ENCODE results near the gene SIRPG.

DNA sequence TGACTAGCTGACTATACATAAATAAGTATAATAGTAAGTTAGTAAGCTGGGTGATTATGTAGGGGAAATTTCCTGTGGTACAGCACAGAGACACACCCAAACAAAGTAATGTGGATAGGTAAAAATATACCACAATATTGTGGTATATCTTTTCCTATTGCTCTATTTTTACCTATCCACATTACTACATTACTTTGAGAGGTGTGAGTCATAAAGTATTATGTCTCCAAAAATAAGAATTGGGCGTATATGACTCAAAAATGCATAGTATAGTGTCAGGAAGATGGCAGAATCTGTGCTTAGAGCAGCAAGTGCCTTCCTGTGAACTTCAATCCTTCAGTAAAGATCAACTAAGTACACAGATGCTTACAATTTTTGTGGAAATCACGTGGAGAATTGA lies 2.7 kb upstream of the SIRPG start:
- TF ChIP-seq RAD21 (IDR thresholded peaks at IDR 0.05) (no peak), EGR1 (IDR thresholded peaks at IDR 0.05; ENCODE audit: low read depth in 2 of 2) (no peak), YY1 (IDR thresholded peaks at IDR 0.05) (no peak), SP1 (IDR thresholded peaks at IDR 0.05) (no peak)
- TF ChIP-seq, protein P1, sequence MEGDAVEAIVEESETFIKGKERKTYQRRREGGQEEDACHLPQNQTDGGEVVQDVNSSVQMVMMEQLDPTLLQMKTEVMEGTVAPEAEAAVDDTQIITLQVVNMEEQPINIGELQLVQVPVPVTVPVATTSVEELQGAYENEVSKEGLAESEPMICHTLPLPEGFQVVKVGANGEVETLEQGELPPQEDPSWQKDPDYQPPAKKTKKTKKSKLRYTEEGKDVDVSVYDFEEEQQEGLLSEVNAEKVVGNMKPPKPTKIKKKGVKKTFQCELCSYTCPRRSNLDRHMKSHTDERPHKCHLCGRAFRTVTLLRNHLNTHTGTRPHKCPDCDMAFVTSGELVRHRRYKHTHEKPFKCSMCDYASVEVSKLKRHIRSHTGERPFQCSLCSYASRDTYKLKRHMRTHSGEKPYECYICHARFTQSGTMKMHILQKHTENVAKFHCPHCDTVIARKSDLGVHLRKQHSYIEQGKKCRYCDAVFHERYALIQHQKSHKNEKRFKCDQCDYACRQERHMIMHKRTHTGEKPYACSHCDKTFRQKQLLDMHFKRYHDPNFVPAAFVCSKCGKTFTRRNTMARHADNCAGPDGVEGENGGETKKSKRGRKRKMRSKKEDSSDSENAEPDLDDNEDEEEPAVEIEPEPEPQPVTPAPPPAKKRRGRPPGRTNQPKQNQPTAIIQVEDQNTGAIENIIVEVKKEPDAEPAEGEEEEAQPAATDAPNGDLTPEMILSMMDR (IDR thresholded peaks at IDR 0.05; ENCODE audit: low read depth, low read length, missing input control), result no peak
- TF ChIP-seq, protein P2, sequence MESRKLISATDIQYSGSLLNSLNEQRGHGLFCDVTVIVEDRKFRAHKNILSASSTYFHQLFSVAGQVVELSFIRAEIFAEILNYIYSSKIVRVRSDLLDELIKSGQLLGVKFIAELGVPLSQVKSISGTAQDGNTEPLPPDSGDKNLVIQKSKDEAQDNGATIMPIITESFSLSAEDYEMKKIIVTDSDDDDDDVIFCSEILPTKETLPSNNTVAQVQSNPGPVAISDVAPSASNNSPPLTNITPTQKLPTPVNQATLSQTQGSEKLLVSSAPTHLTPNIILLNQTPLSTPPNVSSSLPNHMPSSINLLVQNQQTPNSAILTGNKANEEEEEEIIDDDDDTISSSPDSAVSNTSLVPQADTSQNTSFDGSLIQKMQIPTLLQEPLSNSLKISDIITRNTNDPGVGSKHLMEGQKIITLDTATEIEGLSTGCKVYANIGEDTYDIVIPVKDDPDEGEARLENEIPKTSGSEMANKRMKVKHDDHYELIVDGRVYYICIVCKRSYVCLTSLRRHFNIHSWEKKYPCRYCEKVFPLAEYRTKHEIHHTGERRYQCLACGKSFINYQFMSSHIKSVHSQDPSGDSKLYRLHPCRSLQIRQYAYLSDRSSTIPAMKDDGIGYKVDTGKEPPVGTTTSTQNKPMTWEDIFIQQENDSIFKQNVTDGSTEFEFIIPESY (IDR thresholded peaks at IDR 0.05), result no peak
- TF ChIP-seq, protein P3, sequence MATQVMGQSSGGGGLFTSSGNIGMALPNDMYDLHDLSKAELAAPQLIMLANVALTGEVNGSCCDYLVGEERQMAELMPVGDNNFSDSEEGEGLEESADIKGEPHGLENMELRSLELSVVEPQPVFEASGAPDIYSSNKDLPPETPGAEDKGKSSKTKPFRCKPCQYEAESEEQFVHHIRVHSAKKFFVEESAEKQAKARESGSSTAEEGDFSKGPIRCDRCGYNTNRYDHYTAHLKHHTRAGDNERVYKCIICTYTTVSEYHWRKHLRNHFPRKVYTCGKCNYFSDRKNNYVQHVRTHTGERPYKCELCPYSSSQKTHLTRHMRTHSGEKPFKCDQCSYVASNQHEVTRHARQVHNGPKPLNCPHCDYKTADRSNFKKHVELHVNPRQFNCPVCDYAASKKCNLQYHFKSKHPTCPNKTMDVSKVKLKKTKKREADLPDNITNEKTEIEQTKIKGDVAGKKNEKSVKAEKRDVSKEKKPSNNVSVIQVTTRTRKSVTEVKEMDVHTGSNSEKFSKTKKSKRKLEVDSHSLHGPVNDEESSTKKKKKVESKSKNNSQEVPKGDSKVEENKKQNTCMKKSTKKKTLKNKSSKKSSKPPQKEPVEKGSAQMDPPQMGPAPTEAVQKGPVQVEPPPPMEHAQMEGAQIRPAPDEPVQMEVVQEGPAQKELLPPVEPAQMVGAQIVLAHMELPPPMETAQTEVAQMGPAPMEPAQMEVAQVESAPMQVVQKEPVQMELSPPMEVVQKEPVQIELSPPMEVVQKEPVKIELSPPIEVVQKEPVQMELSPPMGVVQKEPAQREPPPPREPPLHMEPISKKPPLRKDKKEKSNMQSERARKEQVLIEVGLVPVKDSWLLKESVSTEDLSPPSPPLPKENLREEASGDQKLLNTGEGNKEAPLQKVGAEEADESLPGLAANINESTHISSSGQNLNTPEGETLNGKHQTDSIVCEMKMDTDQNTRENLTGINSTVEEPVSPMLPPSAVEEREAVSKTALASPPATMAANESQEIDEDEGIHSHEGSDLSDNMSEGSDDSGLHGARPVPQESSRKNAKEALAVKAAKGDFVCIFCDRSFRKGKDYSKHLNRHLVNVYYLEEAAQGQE (IDR thresholded peaks at IDR 0.05), result no peak
- TF ChIP-seq, protein P4, sequence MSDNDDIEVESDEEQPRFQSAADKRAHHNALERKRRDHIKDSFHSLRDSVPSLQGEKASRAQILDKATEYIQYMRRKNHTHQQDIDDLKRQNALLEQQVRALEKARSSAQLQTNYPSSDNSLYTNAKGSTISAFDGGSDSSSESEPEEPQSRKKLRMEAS (IDR thresholded peaks at IDR 0.05), result no peak

All from liver (tissue), 3 donors.